Sigmoid colon (tissue), 7 donors: ENCODE measurements around the gene GP1BB. TPM values are rescaled to one million over a fixed set of nuclear protein-coding genes. Genes with fewer than 3 reads are reported as not detected.

ENCODE experiments used
- DNase-seq: peaks from one replicate; pipeline ENCODE4 v3.0.0-alpha.2; 2019
- H3K27ac ChIP-seq, 4 donors: fragments of 200-600 bp; sonication (generic); one replicate each; pipeline ENCODE4 v1.5.1; 2016 to 2019; ENCODE audit warnings: mild to moderate bottlenecking in 1 of 4
- H3K27me3 ChIP-seq, 3 donors: fragments of 200-600 bp; sonication (generic); one replicate each; pipeline ENCODE4 v1.5.1; 2019; ENCODE audit warnings: mild to moderate bottlenecking in 1 of 3
- H3K36me3 ChIP-seq, 4 donors: fragments of 200-600 bp; sonication (generic); one replicate each; pipeline ENCODE4 v1.5.1; 2016 to 2019
- H3K4me1 ChIP-seq, 4 donors: fragments of 200-600 bp; sonication (generic); one replicate each; pipeline ENCODE4 v1.5.1; 2017 to 2019
- H3K4me3 ChIP-seq, 4 donors: fragments of 200-600 bp; sonication (generic); one replicate each; pipeline ENCODE4 v1.5.1; 2017 to 2019; ENCODE audit warnings: mild to moderate bottlenecking in 2 of 4, moderate library complexity in 1 of 4
- H3K9me3 ChIP-seq, 4 donors: fragments of 200-600 bp in 3 of 4; sonication (generic) in 3 of 4; one replicate each; pipeline versions ENCODE4 v1.5.1 to v1.6.1; 2013 to 2019
- CTCF ChIP-seq, 4 experiments: fragments of 450-650 bp in 3 of 4; fragments of 200-600 bp in 1 of 4; IDR thresholded peaks; one replicate each; pipeline ENCODE4 v1.5.1; 2016 to 2019; ENCODE audit warnings: antibody characterized with exemption in 4 of 4, mild to moderate bottlenecking in 3 of 4, moderate library complexity in 2 of 4
- EP300 ChIP-seq, 4 donors: sonication (generic); formaldehyde crosslinking; IDR thresholded peaks; one replicate each; pipeline ENCODE4 v1.6.1; 2017; ENCODE audit warnings: antibody characterized with exemption in 4 of 4
- POLR2A ChIP-seq, 2 donors: fragments of 450-650 bp; IDR thresholded peaks; one replicate each; pipeline ENCODE4 v1.6.1; 2016; ENCODE audit warnings: antibody characterized with exemption in 2 of 2, mild to moderate bottlenecking in 2 of 2, moderate library complexity in 2 of 2
- POLR2AphosphoS5 ChIP-seq, 4 donors: sonication (generic); formaldehyde crosslinking; IDR thresholded peaks; one replicate each; pipeline ENCODE4 v1.6.1; 2017; ENCODE audit warnings: antibody characterized with exemption in 4 of 4
- WGBS, 2 donors: extraction: QIAGEN DNeasy Blood & Tissue Kit; methylation state at CpG; one replicate each; pipeline ENCODE4 v1.1.7; 2013; 5-methylcytosine and 5-hydroxymethylcytosine counted together
- intact Hi-C: fragments of 100-400 bp; cut with DNase I; formaldehyde crosslinking; loops from one replicate; pipeline ENCODE4 v1.15.1; 2023
- polyA plus RNA-seq, 3 donors: library from polyadenylated mRNA; stranded (reverse); fragments of 200-250 nt; gene quantifications; one replicate each; pipeline ENCODE4 v1.2.3, GENCODE V29; 2013
- total RNA-seq, 4 donors: library from RNA; depleted of rRNA; stranded (reverse); fragments of >200 nt; gene quantifications; one replicate each; pipeline ENCODE4 v1.1.0, GENCODE V29; 2016
- donor health status: healthy with polysubstance abuse.
- donor health status: Bipolar disorder and iron deficiency.
- donor health status: healthy.

Gene GP1BB
- total and polyA plus RNA-seq, 7 donors: 1.1 to 2.9 (median 1.9) TPM; not detected in 2

GRCh38 chr22:19688301-19689290, 34.7 kb upstream of the GP1BB start:
- Histone ChIP-seq H3K36me3 (no peaks in the 10 kb centered on the region), H3K27ac (no peak overlapping the region), H3K4me1 (peaks cover 0 to 4% (median 0%) of the 10 kb centered on the region in 4 donors), H3K9me3 (no peaks in the 10 kb centered on the region), H3K27me3 (peaks cover 0 to 5% (median 0%) of the 10 kb centered on the region in 3 donors), H3K4me3 (no peak overlapping the region)
- intact Hi-C loops: no loop called here
- no peak for TF ChIP-seq POLR2AphosphoS5 (IDR thresholded peaks at IDR 0.05)
- no peak for TF ChIP-seq EP300 (IDR thresholded peaks at IDR 0.05)
- no peak for TF ChIP-seq POLR2A (IDR thresholded peaks at IDR 0.05)
- no peak for TF ChIP-seq CTCF (IDR thresholded peaks at IDR 0.05)
- no peak for DNase-seq
- 64 to 74% methylated on average over 21 of the region's 21 CpGs for WGBS, 2 donors

- peaks cover 0 to 5% (median 0%) of the 10 kb centered on the region in 3 donors for H3K27me3 ChIP-seq
- DNase-seq: peak; percentile 57
- H3K4me1 ChIP-seq: peaks cover 0 to 4% (median 0%) of the 10 kb centered on the region in 4 donors
- no peak for TF ChIP-seq POLR2AphosphoS5 (IDR thresholded peaks at IDR 0.05)
- no peak for TF ChIP-seq EP300 (IDR thresholded peaks at IDR 0.05)
- TF ChIP-seq POLR2A (IDR thresholded peaks at IDR 0.05): no peak
- TF ChIP-seq CTCF (IDR thresholded peaks at IDR 0.05): no peak
- WGBS, 2 donors: 74 to 81% methylated on average over 15 of the region's 15 CpGs
- no peaks in the 10 kb centered on the region for H3K9me3 ChIP-seq
- intact Hi-C loops: no loop called here
- no peaks in the 10 kb centered on the region for H3K36me3 ChIP-seq
- H3K4me3 ChIP-seq: no peak overlapping the region
- no peak overlapping the region for H3K27ac ChIP-seq
Measured at GRCh38 chr22:19689408-19689807, 33.9 kb upstream of the GP1BB start.

GRCh38 chr22:19691007-19691720, 32.2 kb upstream of the GP1BB start:
- H3K4me1 ChIP-seq: peaks cover 0 to 4% (median 0%) of the 10 kb centered on the region in 4 donors
- no peak for DNase-seq
- peak overlapping the region in 2 of 4 donors; percentile 24 to 25 for H3K4me3 ChIP-seq
- H3K27me3 ChIP-seq: peaks cover 0 to 5% (median 0%) of the 10 kb centered on the region in 3 donors
- WGBS, 2 donors: 56 to 74% methylated on average over 9 of the region's 9 CpGs
- H3K27ac ChIP-seq: peak overlapping the region in 1 of 4 donors; percentile 39
- H3K36me3 ChIP-seq: no peaks in the 10 kb centered on the region
- no peaks in the 10 kb centered on the region for H3K9me3 ChIP-seq
- no peak for TF ChIP-seq CTCF (IDR thresholded peaks at IDR 0.05)
- no peak for TF ChIP-seq POLR2A (IDR thresholded peaks at IDR 0.05)
- no peak for TF ChIP-seq POLR2AphosphoS5 (IDR thresholded peaks at IDR 0.05)
- no peak for TF ChIP-seq EP300 (IDR thresholded peaks at IDR 0.05)
- intact Hi-C loops: no loop called here

- no peaks in the 10 kb centered on the region for H3K36me3 ChIP-seq
- TF ChIP-seq EP300 (IDR thresholded peaks at IDR 0.05) (no peak), CTCF (IDR thresholded peaks at IDR 0.05) (no peak), POLR2A (IDR thresholded peaks at IDR 0.05) (no peak), POLR2AphosphoS5 (IDR thresholded peaks at IDR 0.05) (no peak)
- 11 to 47% methylated on average over 19 of the region's 19 CpGs for WGBS, 2 donors
- peaks cover 0 to 4% (median 0%) of the 10 kb centered on the region in 4 donors for H3K4me1 ChIP-seq
- DNase-seq: peak; percentile 71
- H3K4me3 ChIP-seq: peak overlapping the region in 2 of 4 donors; percentile 24 to 25
- H3K27me3 ChIP-seq: peaks cover 0 to 5% (median 0%) of the 10 kb centered on the region in 3 donors
- peak overlapping the region in 1 of 4 donors; percentile 39 for H3K27ac ChIP-seq
- no peaks in the 10 kb centered on the region for H3K9me3 ChIP-seq
- intact Hi-C loops: no loop called here
Measured at GRCh38 chr22:19691721-19692341, 31.5 kb upstream of the GP1BB start.
